B cell (primary cell): ENCODE results near the gene ITSN1.

Source experiments
- CTCF ChIP-seq: fragments of 200-600 bp; IDR thresholded peaks from one replicate; pipeline ENCODE4 v1.8.0; 2022; ENCODE audit warnings: antibody characterized with exemption, mild to moderate bottlenecking
- EZH2 ChIP-seq: IDR thresholded peaks from 2 replicates; pipeline ENCODE4 v1.6.1; 2012; ENCODE audit warnings: borderline replicate concordance, low read depth, mild to moderate bottlenecking, moderate library complexity, low read length; ENCODE audit not compliant: insufficient read depth, poor library complexity, severe bottlenecking

- TF ChIP-seq CTCF (no peak), EZH2 (no peak)
These were observed 48.6 kb downstream of the ITSN1 start for GRCh38 chr21:33690874-33691273.
